Stomach (tissue), 9 donors: ENCODE measurements around the gene YPEL1. TPM values are rescaled to one million over a fixed set of nuclear protein-coding genes. Genes with fewer than 3 reads are reported as not detected.

Experiments used
- DNase-seq, 2 donors: peaks; one replicate each; pipeline versions ENCODE4 v3.0.0 to v3.0.0-alpha.2; 2013 to 2019
- H3K27ac ChIP-seq, 5 donors: fragments of 200-600 bp in 4 of 5; sonication (generic) in 4 of 5; one replicate each; pipeline ENCODE4 v1.5.1; 2013 to 2019; ENCODE audit warnings: mild to moderate bottlenecking in 1 of 5, moderate library complexity in 1 of 5
- H3K27me3 ChIP-seq, 3 donors: fragments of 200-600 bp; sonication (generic); one replicate each; pipeline ENCODE4 v1.5.1; 2017 to 2019; ENCODE audit warnings: mixed run types in 1 of 3
- H3K36me3 ChIP-seq, 4 donors: fragments of 200-600 bp; sonication (generic); 1 replicate in 3 of 4; 2 replicates in 1 of 4; pipeline ENCODE4 v1.5.1; 2016 to 2019
- H3K4me1 ChIP-seq, 4 donors: fragments of 200-600 bp; sonication (generic); one replicate each; pipeline ENCODE4 v1.5.1; 2016 to 2019
- H3K4me3 ChIP-seq, 4 donors: fragments of 200-600 bp; sonication (generic) in 3 of 4; one replicate each; pipeline ENCODE4 v1.5.1; 2016 to 2019; ENCODE audit warnings: mild to moderate bottlenecking in 1 of 4
- H3K9me3 ChIP-seq, 4 donors: fragments of 200-600 bp; sonication (generic); one replicate each; pipeline ENCODE4 v1.5.1; 2016 to 2019
- EP300 ChIP-seq: sonication (generic); formaldehyde crosslinking; IDR thresholded peaks from one replicate; pipeline ENCODE4 v1.6.1; 2017; ENCODE audit warnings: antibody characterized with exemption
- POLR2A ChIP-seq, 4 donors: fragments of 450-650 bp; IDR thresholded peaks; one replicate each; pipeline ENCODE4 v1.6.1; 2016; ENCODE audit warnings: antibody characterized with exemption in 4 of 4, control low read depth in 2 of 4, mild to moderate bottlenecking in 1 of 4, moderate library complexity in 1 of 4
- POLR2AphosphoS5 ChIP-seq, 3 donors: sonication (generic); formaldehyde crosslinking; IDR thresholded peaks; one replicate each; pipeline ENCODE4 v1.6.1; 2016; ENCODE audit warnings: antibody characterized with exemption in 3 of 3
- WGBS, 5 donors: extraction: QIAGEN DNeasy Blood & Tissue Kit in 3 of 5; methylation state at CpG; one replicate each; pipeline versions ENCODE4 v1.1.5 to v1.1.7; 2013 to 2018; 5-methylcytosine and 5-hydroxymethylcytosine counted together
- intact Hi-C: fragments of 100-400 bp; cut with DNase I; formaldehyde crosslinking; loops from one replicate; pipeline ENCODE4 v1.15.1; 2023; ENCODE audit warnings: low total_unique reads
- polyA plus RNA-seq, 3 donors: library from polyadenylated mRNA; stranded (reverse); fragments of 200-250 nt; gene quantifications; one replicate each; pipeline ENCODE4 v1.2.3, GENCODE V29; 2013
- total RNA-seq, 5 donors: library from RNA; depleted of rRNA; stranded (reverse); fragments of >200 nt; gene quantifications; one replicate each; pipeline versions ENCODE4 v1.1.0 to v1.2.3, GENCODE V29; 2014 to 2016
- TF ChIP-seq, protein P1 (sequence below), 7 experiments: fragments of 450-650 bp in 4 of 7; fragments of 200-600 bp in 3 of 7; sonication (generic) in 3 of 7; IDR thresholded peaks; one replicate each; pipeline ENCODE4 v1.5.1; 2016 to 2019; ENCODE audit warnings: antibody characterized with exemption in 7 of 7, control low read depth in 2 of 7, mild to moderate bottlenecking in 1 of 7
- donor health status: healthy with polysubstance abuse.
- donor health status: Bipolar disorder and iron deficiency.
- donor health status: healthy.

The YPEL1 gene
- total and polyA plus RNA-seq, 8 donors: 0.58 to 22.2 (median 4.4) TPM

DNA sequence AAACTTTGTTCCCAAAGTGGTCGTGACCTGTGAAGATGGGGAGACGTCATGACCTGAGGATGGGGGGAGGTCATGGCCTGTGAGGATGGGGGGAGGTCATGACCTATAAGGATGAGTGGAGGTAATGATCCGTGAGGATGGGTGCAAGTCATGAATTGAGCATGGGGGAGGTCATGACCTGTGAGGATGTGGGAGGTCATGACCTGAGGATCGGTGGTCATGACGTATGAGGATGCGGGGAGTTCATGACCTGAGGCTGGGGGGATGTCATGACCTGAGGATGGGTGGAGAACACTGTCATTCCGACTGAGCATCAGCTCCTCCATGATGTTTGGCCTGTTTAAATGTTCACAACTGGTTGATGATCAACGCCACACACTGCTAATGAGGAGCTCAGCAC lies 25.9 kb downstream of the YPEL1 start:
- no peak overlapping the region for H3K27ac ChIP-seq
- no peaks in the 10 kb centered on the region for H3K9me3 ChIP-seq
- TF ChIP-seq POLR2AphosphoS5 (IDR thresholded peaks at IDR 0.05) (no peak), POLR2A (IDR thresholded peaks at IDR 0.05) (no peak), EP300 (no peak)
- TF ChIP-seq, protein P1, sequence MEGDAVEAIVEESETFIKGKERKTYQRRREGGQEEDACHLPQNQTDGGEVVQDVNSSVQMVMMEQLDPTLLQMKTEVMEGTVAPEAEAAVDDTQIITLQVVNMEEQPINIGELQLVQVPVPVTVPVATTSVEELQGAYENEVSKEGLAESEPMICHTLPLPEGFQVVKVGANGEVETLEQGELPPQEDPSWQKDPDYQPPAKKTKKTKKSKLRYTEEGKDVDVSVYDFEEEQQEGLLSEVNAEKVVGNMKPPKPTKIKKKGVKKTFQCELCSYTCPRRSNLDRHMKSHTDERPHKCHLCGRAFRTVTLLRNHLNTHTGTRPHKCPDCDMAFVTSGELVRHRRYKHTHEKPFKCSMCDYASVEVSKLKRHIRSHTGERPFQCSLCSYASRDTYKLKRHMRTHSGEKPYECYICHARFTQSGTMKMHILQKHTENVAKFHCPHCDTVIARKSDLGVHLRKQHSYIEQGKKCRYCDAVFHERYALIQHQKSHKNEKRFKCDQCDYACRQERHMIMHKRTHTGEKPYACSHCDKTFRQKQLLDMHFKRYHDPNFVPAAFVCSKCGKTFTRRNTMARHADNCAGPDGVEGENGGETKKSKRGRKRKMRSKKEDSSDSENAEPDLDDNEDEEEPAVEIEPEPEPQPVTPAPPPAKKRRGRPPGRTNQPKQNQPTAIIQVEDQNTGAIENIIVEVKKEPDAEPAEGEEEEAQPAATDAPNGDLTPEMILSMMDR (IDR thresholded peaks at IDR 0.05): no peak
- peaks cover 0 to 5% (median 0%) of the 10 kb centered on the region in 4 donors for H3K36me3 ChIP-seq
- no peak for DNase-seq
- WGBS, 5 donors: 71 to 88% (median 86%) methylated on average over 8 of the region's 8 CpGs
- H3K4me1 ChIP-seq: peaks cover 0 to 21% (median 15%) of the 10 kb centered on the region in 4 donors
- intact Hi-C loops: loop anchor here (5.0 kb wide), 1 partner anchor 233 kb away; no protein-coding TSS in a partner anchor
- H3K4me3 ChIP-seq: no peak overlapping the region
- no peaks in the 10 kb centered on the region for H3K27me3 ChIP-seq

DNA sequence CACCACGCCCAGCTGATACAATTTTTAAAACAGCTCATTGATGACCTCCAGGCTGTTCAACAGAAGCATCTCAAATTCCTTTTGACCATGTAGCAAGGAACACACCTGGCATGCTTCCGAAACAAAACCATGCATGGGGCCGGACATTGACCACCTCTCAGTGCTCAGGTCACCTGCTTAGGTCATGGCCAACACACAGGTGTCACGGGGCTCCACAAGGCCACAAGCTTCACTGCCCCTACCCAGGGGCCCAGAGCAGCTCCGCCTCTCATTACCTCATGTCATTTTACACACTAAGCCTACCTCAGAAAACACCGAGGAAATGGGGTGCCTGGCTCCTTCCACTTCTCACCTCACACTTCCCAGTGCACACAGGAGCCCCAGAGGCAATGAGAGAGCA lies 26.6 kb downstream of the YPEL1 start:
- intact Hi-C loops: no loop called here
- DNase-seq: no peak
- TF ChIP-seq EP300 (no peak), POLR2A (IDR thresholded peaks at IDR 0.05) (no peak)
- WGBS, 5 donors: 94 to 97% (median 95%) methylated on average over 6 of the region's 6 CpGs
- Histone ChIP-seq H3K27me3 (no peaks in the 10 kb centered on the region), H3K36me3 (peaks cover 0 to 5% (median 0%) of the 10 kb centered on the region in 4 donors), H3K4me1 (peaks cover 0 to 14% (median 8%) of the 10 kb centered on the region in 4 donors), H3K9me3 (no peaks in the 10 kb centered on the region), H3K27ac (no peak overlapping the region), H3K4me3 (no peak overlapping the region)

DNA sequence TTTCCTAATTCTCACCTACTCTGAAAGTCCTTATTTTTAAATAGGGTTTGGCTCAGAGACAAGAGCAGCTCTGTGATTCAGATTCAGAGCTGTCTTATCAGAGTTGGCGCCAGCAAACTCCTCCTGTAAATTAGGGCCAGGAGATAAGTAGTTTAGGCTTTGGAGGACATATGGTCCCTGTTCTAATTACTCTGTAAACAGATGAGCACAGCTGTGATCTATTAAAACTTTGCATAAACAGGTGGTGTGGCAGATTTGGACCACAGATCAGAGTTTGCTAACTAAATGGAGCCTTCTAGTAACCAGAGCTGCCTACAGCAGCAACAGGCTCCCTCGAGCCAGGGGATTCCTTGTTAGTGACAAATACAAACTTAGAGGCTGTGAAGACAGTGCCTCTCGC lies 27.9 kb downstream of the YPEL1 start:
- H3K36me3 ChIP-seq: peaks cover 0 to 11% (median 3%) of the 10 kb centered on the region in 4 donors
- H3K27me3 ChIP-seq: no peaks in the 10 kb centered on the region
- peaks cover 0 to under 1% (median 0%) of the 10 kb centered on the region in 4 donors for H3K4me1 ChIP-seq
- no peak for DNase-seq
- 52 to 66% (median 58%) methylated on average over 3 of the region's 3 CpGs for WGBS, 5 donors
- no peak overlapping the region for H3K27ac ChIP-seq
- no peaks in the 10 kb centered on the region for H3K9me3 ChIP-seq
- H3K4me3 ChIP-seq: no peak overlapping the region
- TF ChIP-seq POLR2A (IDR thresholded peaks at IDR 0.05) (no peak), EP300 (no peak), POLR2AphosphoS5 (IDR thresholded peaks at IDR 0.05) (no peak)
- TF ChIP-seq, protein P1 (IDR thresholded peaks at IDR 0.05): no peak
- intact Hi-C loops: no loop called here

DNA sequence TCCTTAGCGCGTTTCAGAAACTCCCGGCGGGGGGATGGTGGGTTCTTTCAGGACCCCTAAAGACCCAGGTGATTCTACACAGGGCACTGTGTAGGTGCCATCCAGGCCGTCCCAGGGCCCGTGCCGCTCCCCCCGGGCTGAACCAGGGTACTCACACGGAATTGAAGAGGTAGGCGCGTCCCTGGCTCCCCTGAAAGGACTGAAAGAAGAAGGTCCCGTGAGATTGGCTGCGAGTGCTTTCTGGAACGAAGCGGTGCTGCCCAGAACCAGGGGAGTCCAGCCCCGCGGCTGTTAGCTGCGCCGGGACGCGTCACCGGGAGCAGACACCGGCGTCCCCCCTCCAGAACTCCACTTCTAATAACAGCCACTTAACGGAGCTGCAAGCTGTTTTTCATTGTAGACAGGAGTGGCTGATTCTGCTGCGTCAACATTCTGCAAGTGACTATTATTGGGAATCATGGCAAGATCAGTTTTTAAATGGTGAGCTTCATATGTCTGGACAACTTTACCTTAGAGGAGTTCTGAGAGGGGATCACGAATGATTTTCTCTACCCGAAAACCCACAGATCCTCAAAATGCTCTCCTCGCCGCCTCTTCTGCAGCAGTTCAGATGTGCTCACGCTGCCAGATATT lies 31.8 kb downstream of the YPEL1 start:
- intact Hi-C loops: no loop called here
- Histone ChIP-seq H3K4me3 (no peak overlapping the region), H3K9me3 (no peaks in the 10 kb centered on the region), H3K4me1 (peaks cover 0 to 19% (median 6%) of the 10 kb centered on the region in 4 donors), H3K27ac (no peak overlapping the region), H3K36me3 (peaks cover 0 to 45% (median 31%) of the 10 kb centered on the region in 4 donors), H3K27me3 (no peaks in the 10 kb centered on the region)
- DNase-seq: peak in 1 of 2 donors; percentile 4
- TF ChIP-seq EP300 (no peak), POLR2AphosphoS5 (IDR thresholded peaks at IDR 0.05) (no peak), POLR2A (IDR thresholded peaks at IDR 0.05) (no peak)
- TF ChIP-seq, protein P1 (IDR thresholded peaks at IDR 0.05): no peak
- 88 to 93% (median 92%) methylated on average over 25 to 31 of the region's 31 CpGs for WGBS, 5 donors
